A673 (cell line): Measurements from ENCODE around the gene ANK3. TPM values are rescaled to one million over a fixed set of nuclear protein-coding genes. Genes with fewer than 3 reads are reported as not detected.

ENCODE experiments used
- BruUV-seq: library from RNA; stranded (reverse); fragments of 400-500 nt; replicated peaks from 2 replicates; lab custom pipeline; 2021; lab: Mats Ljungman, UMichigan
- CTCF ChIA-PET: fragments of 300-600 bp; sonication (Branson Sonifier 250); formaldehyde crosslinking; loops from one replicate; lab custom pipeline; 2022; ENCODE audit warnings: antibody characterized with exemption; lab: Charles Lee
- POLR2A ChIA-PET: fragments of 300-600 bp; sonication (Branson Sonifier 250); formaldehyde crosslinking; loops from one replicate; lab custom pipeline; 2022; ENCODE audit warnings: antibody characterized with exemption; ENCODE audit not compliant: low non-redundant PET; lab: Charles Lee
- DNase-seq: peaks from one replicate; pipeline ENCODE4 v3.0.0-alpha.2; 2015; ENCODE audit warnings: low spot score
- H3K27ac ChIP-seq: fragments of 200-600 bp; sonication (generic); 2 replicates; pipeline ENCODE4 v1.5.1; 2016; ENCODE audit warnings: mixed run types, low read depth, mild to moderate bottlenecking, mixed read lengths, antibody characterized with exemption, low read length; ENCODE audit not compliant: poor library complexity, severe bottlenecking
- H3K27me3 ChIP-seq: fragments of 200-600 bp; sonication (generic); replicated peaks from 2 replicates; pipeline ENCODE4 v1.6.1; 2017; ENCODE audit warnings: mixed run types, low read depth, mild to moderate bottlenecking, mixed read lengths, antibody characterized with exemption, low read length; ENCODE audit not compliant: insufficient read depth, poor library complexity
- H3K36me3 ChIP-seq: fragments of 200-600 bp; sonication (generic); 2 replicates; pipeline ENCODE4 v1.6.1; 2016; ENCODE audit warnings: mixed run types, mild to moderate bottlenecking, mixed read lengths, antibody characterized with exemption, low read length; ENCODE audit not compliant: insufficient read depth, poor library complexity, severe bottlenecking
- H3K4me1 ChIP-seq: fragments of 200-600 bp; sonication (generic); 2 replicates; pipeline ENCODE4 v1.6.1; 2017; ENCODE audit warnings: mixed run types, mild to moderate bottlenecking, mixed read lengths, antibody characterized with exemption, low read length; ENCODE audit not compliant: insufficient read depth, poor library complexity, severe bottlenecking
- H3K4me3 ChIP-seq: fragments of 200-600 bp; sonication (generic); 2 replicates; pipeline ENCODE4 v1.5.1; 2016; ENCODE audit warnings: low read depth, mixed run types, mild to moderate bottlenecking, mixed read lengths, low read length; ENCODE audit not compliant: poor library complexity, severe bottlenecking
- H3K9me3 ChIP-seq: fragments of 200-600 bp; sonication (generic); 2 replicates; pipeline ENCODE4 v1.6.1; 2016; ENCODE audit warnings: mixed run types, low read depth, mild to moderate bottlenecking, mixed read lengths, antibody characterized with exemption, low read length; ENCODE audit not compliant: poor library complexity, severe bottlenecking
- CTCF ChIP-seq: fragments of 300-800, 200-600 bp; sonication (generic); conservative IDR thresholded peaks from 2 replicates; pipeline ENCODE4 v1.5.1; 2017; ENCODE audit warnings: low read depth, mild to moderate bottlenecking, antibody characterized with exemption, low read length, moderate library complexity, mixed read lengths
- EZH2 ChIP-seq: fragments of 200-600 bp; sonication (generic); IDR thresholded peaks from 2 replicates; pipeline ENCODE4 v1.6.1; 2017; ENCODE audit warnings: borderline replicate concordance, low read depth, mild to moderate bottlenecking, mixed read lengths, antibody characterized with exemption, low read length; ENCODE audit not compliant: poor library complexity, severe bottlenecking
- intact Hi-C: fragments of 100-400 bp; cut with micrococcal nuclease; formaldehyde crosslinking; loops from one replicate; pipeline ENCODE4 v1.10.0; 2022; ENCODE audit not compliant: unreplicated experiment
- total RNA-seq: library from RNA; stranded (reverse); gene quantifications from 2 replicates; pipeline ENCODE4 v1.2.3, GENCODE V29; 2021

The ANK3 gene
- total RNA-seq, 1 experiment from 2014 or later, result 13.5 TPM

GRCh38 chr10:60189861-60190475 is 199.7 kb downstream of the ANK3 start:
- CTCF ChIA-PET, result interaction anchor here (0.7 kb wide), 1 partner anchor 155 kb away, joined by 4 read pairs; no protein-coding TSS in a partner anchor
- DNase-seq, result no peak
- Histone ChIP-seq H3K27ac (no peak overlapping the region), H3K27me3 (no peaks in the 10 kb centered on the region), H3K9me3 (no peaks in the 10 kb centered on the region), H3K4me1 (no peaks in the 10 kb centered on the region), H3K4me3 (no peak overlapping the region), H3K36me3 (no peaks in the 10 kb centered on the region)
- BruUV-seq, result no TSS peak
- TF ChIP-seq CTCF (no peak), EZH2 (no peak)
- intact Hi-C loops, result no loop called here
- POLR2A ChIA-PET, result no interaction called here

- Histone ChIP-seq H3K4me3 (no peak overlapping the region), H3K4me1 (no peaks in the 10 kb centered on the region), H3K36me3 (no peaks in the 10 kb centered on the region), H3K9me3 (no peaks in the 10 kb centered on the region), H3K27ac (no peak overlapping the region), H3K27me3 (no peaks in the 10 kb centered on the region)
- no TSS peak for BruUV-seq
- ChIA-PET POLR2A (no interaction called here), CTCF (no interaction called here)
- intact Hi-C loops, result no loop called here
- DNase-seq, result no peak
- TF ChIP-seq EZH2 (no peak), CTCF (no peak)
Measured at GRCh38 chr10:60188548-60188947, 201.1 kb downstream of the ANK3 start.

- H3K36me3 ChIP-seq, result no peaks in the 10 kb centered on the region
- H3K9me3 ChIP-seq, result no peaks in the 10 kb centered on the region
- DNase-seq, result no peak
- H3K27me3 ChIP-seq, result no peaks in the 10 kb centered on the region
- BruUV-seq, result no TSS peak
- H3K4me3 ChIP-seq, result no peak overlapping the region
- POLR2A ChIA-PET, result no interaction called here
- no peak overlapping the region for H3K27ac ChIP-seq
- intact Hi-C loops, result no loop called here
- no peaks in the 10 kb centered on the region for H3K4me1 ChIP-seq
- CTCF ChIA-PET, result no interaction called here
- TF ChIP-seq CTCF (no peak), EZH2 (no peak)
Measured at GRCh38 chr10:60187691-60188090, 202.0 kb downstream of the ANK3 start.
